Bone marrow (tissue), 2 donors: ENCODE results near the gene TRIM52.
"Not testable (repeated sequence)": the region's sequence is repeated elsewhere in the genome, so short reads cannot be mapped to it uniquely, and the experiment has no call there.

Source experiments
- DNase-seq, 2 donors: peaks; one replicate each; lab custom pipeline; 2025; lab: John Stamatoyannopoulos, UW

TRIM52 gene

DNA sequence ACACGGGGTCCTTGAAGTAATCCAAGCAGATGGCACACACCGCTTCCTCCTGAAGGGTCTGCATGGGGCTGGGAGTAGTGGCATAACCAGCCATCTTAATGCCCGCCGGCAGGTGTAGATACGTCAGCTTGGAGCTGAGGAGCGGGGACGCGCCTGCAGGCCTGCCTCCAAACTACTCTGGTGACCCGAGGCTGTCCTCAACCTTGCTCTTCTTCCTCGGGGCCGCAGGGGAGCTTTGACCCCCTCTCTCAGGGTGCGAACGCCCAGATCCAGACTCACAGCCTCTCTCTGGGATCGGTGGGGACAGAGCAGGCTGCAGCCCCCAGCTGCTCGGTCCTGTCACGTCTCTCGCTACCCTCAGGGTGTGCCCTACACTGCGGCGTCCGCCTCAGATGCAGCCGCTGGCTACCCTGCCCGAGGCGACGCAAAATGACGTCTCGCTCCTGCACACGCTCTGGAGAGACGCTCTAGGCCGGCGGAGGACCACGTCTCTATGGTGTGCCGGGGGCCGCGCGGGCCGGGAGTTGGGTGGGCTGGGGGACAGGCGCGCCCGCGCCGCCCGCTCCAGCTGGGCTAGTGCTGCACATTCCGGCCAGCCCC is at the start of gene TRIM52:
Gene TRIM52 (minus strand): TSS at position 424 of the 600 bp plus-strand sequence. CDS start 330 bp downstream, at position 94.
- no peak for DNase-seq

DNA sequence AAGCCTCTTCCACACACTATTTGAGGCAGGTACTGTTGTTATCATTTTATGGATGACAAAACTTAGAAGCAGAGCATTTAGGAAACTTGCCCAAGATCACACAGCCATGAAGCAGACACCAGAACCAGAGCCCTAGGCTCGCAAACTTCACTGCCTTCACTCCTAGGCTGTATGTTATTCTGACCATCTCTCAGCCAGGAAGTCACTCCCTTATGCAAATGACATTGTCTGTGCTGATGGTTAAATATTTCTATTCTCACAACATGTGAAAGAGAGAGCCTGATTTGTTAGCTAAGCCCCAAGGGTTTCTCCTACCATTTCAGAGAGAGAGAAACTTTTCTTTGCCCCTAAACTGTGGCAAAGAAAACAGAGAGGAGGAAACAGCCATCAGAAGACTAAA is 26.4 kb upstream of the TRIM52 start:
- DNase-seq: not testable (repeated sequence)

DNA sequence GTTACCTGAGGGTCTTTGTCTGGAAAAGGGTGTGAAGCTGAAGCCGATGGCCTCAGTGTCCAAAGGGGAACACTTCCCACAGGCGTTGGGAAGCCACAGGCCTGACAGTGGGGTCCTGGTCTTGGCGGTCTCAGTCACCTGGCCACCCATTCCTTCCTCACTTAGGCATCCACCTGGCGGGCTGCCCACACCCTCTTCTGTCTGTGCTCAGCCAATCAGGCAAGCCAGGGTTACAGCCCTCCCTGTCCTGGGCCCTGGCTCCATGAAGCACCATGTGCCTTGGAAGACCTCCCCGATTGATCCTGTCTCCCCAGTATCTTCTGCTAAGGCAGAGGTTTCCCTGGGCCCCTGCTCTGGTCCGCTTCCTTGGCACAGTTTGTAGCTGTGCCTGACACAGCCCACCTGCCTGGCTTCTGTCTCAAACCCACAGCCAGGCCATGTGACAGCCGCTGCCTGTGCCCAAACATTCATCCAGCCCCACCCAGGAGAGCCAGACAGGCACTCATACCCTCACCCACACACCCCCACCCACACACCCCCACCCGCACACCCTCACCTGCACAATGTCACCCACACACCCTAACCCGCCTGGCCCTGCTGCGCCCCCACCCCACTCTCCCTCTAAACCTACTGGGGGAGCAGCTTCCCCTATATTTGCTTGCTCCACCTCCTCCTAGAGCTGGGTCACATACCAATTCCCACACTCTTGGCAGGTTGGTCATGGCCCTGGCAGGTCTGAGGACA is 25.2 kb upstream of the TRIM52 start:
- not testable (repeated sequence) for DNase-seq

DNA sequence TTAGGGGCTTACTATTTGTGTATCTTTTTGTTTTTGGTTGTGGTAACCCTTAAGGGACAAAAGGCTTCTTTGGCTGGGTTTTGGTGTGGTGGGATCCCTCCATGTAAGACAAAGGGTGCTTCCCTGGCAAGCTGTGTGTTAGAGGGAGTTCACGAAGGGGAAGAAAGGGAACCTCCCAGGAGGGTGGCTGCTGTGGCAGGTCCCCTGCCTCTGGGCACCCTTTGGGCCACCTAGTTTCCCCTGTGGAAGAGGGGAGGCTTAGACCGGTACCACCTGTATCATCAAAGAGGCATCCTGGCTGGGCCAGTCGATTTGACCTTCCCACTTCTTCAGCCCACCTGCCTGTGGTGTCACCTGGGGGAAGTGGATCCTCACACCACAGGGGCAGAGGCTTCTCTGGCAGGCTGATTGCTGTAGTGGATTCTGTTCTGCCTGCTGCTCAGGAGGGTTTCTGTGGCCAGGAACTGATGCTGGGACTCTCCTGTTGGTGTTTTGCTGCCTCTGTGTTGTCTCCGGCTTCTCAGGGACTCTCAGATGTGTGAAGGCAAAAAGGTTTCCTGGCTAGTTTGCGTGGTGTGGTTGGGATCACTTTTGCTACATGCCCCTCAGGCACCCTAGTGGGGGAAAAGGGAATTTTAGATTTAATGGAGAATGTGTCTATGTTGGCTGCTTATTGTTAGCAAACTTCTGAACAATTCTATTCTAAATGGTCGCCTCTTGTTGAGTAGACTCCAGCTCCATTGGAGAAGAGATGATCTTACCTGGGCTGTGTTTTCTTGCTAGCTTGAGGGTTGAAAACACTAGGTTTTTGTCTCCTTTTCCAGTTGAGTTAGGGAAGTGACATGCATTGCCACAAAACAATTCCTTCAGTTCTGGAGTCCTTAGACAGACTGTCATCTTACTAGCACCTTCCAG is 23.2 kb upstream of the TRIM52 start:
- not testable (repeated sequence) for DNase-seq

DNA sequence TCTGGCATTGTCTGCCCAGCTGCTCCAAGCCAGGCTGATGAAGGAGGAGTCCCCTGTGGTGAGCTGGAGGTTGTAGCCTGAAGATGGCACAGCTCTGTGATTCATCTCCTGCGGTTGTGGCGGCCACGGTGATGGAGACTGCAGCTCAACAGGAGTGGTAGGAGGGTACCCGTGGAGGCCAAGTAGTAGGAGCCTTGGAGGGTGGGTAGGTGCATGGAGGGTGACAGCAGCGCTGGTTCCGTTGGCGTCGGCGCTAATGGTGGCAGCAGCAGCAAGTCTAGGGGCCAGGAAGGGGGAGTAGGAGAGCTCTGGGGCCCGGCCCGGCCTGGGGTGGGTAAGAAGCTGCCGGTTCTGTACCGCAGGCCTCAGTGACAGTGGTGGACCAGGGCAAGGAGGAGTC is 22.4 kb upstream of the TRIM52 start:
- no peak for DNase-seq

DNA sequence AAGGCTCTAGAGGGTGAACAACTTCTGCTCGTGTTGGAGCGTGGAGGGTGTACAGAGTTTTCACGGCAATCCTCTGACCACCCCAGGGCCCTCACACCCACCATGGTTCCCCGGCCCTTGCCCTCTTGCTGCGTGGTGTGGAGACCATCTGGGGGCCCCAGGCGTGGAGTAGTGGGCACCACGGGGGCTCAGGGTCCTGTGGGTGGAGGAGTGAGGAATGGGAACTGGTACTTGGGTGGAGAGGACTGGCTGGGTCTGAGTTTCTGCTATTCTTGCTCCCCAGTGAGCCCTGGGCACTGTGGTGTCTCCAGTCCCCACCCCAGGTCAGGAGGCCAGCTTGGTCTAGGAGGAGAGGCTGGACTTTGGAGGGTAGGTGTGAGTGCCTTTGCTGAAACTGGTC is 21.9 kb upstream of the TRIM52 start:
- DNase-seq: no peak

DNA sequence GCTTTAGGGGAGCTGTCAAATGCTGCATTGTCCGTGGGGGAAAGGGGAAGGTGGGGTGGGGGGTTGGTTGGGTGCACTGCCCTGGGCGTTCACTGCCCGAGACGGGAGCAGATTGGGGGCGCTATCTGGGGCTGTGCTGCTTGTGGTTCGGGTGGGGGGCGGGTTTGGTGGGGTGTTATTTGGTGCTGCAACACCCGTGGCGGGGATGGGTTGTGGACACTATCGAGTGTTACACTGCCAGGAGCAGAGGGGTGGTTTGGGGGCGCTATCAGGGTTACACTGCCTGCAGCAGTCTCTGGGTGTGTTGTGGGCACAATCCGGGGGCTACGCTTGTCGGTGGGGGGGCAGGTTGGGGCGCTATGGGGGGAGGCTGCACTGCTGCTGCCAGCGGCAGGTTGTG is 21.5 kb upstream of the TRIM52 start:
- DNase-seq: not testable (repeated sequence)

DNA sequence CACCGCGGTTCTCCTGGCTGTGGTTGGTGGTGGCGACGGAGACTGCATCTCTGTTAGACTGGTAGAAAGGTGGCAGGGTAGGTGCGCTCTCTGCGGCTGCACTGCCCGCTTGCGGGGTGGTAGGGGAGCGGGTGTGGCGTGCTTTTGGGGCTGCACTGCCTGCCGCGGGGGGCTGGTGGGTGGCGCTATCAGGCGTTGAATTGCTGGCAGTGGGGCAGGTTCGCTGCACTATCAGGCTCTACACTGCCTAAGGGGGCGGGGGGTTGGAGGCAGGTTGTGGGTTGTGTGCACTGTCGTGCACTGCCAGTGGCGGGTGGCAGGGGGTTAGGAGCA is 21.0 kb upstream of the TRIM52 start:
- no peak for DNase-seq

DNA sequence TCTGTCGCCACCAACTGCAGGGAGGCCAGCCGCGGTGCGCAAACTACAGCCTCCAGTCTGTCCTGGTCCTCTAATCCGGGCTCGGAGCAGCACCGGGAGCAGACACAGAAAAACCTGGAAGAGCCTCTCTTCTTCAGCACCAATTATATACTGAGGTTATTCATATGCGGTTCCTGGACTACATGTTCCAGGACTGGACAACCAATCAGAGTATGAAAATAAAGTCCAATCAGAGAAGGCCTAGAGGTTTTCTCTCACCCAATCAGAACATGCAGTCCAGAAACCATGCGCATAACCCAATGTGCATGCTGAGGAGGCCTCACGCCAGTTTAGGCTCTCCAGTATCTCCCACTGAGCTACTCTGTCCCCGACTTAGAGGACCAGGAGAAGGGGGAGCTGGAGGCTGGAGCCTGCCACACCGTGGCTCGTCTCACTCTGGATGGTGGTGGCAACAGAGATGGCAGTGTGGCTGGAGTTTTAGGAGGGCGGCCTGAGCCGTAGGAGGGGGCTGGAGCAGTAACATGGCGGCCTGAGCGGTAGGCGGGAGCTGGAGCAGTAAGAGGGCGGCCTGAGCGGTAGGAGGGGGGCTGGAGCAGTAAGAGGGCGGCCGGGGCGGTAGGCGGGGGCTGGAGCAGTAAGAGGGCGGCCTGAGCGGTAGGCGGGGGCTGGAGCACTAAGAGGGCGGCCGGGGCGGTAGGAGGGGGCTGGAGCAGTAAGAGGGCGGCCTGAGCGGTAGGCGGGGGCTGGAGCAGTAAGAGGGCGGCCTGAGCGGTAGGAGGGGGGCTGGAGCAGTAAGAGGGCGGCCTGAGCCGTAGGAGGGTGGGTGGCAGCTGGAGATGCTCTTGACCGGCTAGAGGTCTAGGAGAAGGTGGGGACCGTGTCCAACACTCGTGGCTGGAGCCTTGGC is 20.4 kb upstream of the TRIM52 start:
- DNase-seq: no peak

DNA sequence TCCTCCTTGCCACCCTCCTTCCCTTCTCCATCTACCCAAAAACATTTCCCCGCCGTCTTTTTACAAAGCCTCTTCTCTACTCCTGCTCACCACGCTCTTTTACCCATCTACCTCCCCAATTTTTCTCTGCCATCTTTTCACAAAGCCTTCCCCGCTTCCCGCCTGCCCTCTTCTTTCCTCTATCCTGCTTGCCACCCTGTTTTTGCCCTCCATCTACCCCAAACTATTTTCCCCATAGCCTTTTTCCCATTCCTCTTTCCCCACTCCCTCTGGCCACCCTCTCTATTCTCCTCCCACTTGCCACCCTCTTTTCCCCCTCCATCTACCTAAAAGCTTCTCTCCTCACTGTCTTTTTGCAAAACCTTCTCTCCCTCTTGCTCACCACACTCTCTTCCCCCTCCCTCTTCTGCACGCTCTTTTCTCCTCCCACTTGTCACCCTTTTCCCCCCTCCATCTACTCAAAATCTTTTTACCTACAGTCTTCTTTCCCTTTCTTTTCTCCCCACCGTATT is 19.4 kb upstream of the TRIM52 start:
- DNase-seq: no peak

DNA sequence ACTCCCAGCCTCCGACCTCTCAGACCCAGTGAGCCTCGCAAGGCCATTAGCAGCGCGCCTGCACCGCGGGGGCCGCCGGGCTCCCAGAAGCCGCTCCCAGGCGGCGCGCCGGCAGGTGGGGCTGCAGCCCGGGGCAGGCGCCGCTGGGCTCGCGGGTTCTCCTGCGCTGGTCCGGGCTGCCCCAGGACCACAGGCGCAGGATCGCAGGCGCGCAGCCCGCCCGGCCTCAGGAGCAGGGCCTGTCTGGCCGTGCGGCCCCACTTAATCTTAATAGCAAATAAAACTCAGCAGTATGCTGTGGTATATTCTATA is 12.4 kb upstream of the TRIM52 start:
- DNase-seq: not testable (repeated sequence)

DNA sequence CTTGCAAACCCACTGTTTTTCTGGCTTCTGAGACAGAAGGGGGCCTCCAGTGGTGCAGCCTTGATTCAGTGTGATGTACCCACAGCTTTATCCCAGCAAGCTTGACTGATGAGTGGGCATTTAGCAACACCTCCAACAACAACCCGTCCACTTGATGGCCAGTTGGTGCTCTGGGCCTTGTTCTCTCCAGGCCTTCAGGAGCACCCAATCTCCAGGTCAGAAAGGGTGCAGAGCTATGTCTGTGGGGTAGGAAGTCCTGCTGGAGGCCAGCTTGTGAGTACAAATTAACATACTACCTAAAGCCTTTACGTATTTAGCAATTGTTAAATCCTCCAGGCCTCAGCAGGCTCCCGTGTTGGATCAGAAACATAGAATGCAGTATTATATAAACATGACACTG is 10.1 kb upstream of the TRIM52 start:
- no peak for DNase-seq

DNA sequence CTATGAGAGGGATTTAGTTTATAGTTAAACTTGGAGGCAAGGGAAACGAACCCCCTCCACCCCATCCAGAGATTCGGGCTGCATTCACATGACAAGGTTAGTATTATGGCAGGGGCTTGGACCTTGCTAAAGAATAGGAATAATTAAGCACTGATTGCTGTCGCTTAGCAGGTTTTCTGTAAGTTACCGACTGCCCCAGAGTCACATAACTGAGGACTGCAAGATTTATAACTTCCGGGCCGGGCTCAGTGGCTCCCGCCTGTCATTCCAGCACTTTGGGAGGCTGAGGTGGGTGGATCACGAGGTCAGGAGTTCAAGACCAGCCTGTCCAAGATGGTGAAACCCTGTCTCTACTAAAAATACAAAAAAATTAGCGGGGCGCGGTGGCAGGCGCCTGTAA is 7.0 kb upstream of the TRIM52 start:
- not testable (repeated sequence) for DNase-seq

DNA sequence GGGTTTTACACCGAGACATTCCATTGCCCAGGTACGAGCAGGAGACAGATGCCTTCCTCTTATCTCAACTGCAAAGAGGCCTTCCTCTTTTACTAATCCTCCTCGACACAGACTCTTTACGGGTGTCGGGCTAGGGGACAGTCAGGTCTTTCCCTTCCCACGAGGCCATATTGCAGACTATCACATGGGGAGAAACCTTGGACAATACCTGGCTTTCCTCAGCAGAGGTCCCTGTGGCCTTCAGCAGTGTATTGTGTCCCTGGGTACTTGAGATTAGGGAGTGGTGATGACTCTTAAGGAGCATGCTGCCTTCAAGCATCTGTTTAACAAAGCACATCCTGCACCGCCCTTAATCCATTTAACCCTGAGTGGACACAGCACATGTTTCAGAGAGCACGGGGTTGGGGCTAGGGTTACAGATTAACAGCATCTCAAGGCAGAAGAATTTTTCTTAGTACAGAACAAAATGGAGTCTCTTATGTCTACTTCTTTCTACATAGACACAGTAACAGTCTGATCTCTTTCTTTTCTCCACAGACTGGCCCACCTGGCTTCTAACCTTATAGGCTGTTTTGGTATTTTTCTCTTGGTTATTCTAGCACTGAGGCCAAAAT is 6.5 kb upstream of the TRIM52 start:
- not testable (repeated sequence) for DNase-seq

DNA sequence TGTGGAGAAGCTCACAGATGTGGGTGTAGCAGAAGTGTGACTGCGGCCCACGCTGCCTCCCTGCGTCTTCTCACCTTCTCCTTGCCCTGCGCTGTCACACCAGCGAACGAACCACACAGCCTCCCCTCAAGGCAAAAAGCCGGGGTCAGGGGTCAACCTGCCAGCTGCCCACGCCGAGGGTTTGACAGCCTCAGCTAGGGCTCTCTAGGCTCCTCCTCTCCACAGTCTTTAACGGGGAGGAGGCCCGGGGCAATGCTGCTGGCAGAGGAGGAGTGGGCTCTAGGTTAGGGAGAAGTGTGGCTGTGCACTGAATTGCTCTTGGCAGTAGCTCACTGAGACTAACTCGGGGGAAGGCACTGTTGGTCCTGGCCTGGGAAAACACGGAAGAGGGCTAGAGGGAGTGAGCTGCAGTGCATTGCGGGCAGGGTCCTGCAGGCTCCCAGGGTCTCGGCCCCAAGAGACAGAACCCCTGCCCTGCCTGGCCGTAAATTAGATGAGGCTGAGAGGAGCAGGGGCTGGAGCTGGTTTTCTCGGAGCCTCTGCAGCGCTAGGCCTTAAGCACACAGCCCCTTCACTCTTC is 4.2 kb upstream of the TRIM52 start:
- DNase-seq: no peak

DNA sequence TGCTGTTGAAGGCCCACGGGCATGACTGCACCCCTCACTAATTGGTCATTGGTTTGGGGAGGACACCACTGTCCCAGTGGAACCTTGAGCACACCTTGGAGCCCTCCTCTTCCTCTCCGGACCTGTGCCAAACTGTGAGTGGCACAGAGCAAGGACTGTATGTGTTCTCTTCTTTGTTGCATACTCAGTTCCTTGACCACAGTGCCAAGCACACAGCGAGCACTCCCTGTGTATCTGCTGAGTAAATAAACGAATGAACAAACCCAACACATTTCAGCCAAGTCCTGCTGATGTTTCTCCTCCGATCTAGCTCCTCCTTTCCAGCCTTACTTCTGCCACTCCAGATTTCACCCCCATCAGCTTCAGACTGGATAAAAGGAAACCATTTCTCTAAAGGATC is 2.7 kb upstream of the TRIM52 start:
- no peak for DNase-seq

DNA sequence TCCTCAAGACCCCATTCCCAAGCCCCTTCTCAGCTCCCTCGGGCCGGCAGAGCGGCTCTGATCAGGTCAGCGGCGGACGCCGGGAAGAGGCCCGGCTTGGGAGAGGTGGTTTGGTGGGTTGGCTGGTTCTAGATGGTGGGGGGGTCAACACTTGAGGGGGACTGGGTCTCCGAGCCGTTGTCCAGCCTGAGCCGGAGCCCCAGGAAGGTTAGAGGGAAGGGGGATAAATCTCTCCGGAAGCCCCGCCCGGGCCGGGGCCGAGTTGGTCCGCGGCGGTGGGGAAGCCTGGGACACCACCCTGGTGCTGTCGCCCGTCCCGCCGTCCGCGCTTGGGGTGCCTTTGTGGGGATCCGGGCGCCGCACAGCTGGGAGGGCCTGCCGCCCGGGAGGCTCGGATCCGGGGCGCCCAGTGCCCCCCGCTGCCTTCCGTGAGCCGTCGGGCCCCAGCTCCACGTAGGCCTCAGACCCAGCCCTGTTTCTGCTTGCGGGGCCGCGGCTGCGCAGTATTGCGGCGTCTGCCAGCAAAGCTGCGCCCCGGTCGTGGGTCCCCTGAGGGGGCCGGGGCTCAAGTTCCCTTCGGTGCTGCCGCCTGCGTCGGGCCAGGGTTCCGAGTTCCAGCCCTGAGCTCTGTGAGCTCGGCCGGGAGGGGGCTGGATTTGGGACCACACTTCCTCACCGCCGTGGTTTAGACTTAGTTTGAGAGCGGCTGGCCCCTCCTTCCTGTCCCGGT is 542 bp upstream of the TRIM52 start:
- DNase-seq: no peak

DNA sequence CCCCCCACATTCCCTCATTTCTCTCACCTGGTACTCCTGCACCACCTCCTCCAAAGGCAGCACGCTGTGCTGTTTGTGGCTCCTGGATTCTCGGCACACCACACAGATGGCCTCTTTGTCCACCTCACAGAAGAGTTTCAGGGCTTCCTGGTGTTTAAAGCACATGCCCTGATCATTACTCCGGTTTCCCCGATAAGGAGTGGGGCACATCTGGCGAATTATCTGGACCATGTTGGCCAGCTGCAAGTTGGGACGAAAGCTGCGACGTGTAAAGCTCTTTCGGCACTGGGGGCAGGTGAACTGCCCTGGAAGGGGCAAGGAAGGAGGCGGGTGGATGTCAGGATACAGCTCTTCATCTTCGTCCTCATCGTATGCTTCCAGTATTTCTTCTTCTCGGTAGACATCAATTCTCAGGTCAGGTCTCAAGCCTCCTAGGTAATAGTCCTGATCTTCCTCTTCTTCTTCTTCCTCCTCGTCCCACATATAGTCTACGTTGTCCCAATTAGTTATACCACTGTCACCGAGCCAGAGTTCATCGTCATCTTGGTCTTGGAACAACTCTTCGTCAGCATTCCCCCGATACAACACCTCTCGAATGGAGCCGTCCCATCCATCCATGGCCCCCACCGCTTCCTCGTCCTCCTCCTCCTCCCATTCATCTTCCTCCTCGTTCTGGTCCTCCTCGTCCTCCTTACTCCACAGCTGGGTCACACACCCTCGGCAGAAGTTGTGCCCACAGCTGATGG is 796 bp downstream of the TRIM52 start:
- no peak for DNase-seq

DNA sequence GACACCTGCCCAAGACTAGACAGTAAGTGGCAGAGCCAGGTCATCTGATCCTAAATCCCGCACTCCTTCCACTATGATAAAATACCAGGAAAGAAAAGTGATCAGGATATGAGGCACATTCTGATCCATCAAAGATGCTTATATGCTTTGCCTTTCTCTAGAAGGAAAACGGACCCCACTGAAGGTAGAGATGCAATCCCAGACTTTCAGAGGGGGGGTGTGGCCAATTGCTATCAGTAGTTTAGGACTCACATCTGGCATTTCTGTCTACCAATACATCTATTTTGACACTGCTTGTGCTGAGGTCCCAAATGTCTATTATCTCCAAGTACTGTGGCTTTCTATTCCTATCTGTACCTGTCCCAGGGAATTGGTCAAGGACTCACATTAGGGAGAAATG is 1.7 kb downstream of the TRIM52 start:
- DNase-seq: no peak

DNA sequence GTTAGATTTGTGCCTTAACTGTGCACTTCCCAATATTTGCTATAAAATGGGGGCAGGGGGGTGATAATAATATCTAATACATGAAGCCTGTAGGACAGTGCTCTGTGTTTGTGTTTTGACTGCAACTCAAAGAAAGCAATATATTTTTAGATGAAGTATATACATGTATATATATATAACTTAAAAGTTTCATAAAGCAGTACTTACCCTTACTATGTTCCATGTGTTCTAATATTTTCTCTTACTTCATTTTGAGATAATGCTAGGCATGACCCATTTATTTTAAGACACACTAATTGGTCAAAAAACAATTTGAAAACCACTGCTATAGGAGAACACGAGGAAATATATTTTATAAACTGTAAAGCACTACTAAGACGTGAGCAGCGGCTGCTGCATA is 2.4 kb downstream of the TRIM52 start:
- DNase-seq: no peak
